ENCODE data around the gene INPP5D.
"Not testable (repeated sequence)": the region's sequence is repeated elsewhere in the genome, so short reads cannot be mapped to it uniquely, and the experiment has no call there.

Gene INPP5D

GRCh38 chr2:233119123-233119522 lies 59.0 kb downstream of the INPP5D start:
- no peak for DNase-seq (ENCODE audit: low read depth in 2 of 2)
- H3K4me3 ChIP-seq (replicated peaks in 1 of 2; ENCODE audit: low read depth in 2 of 2, low read length in 2 of 2) = no peak overlapping the region
- TF ChIP-seq CTCF (IDR thresholded peaks at IDR 0.05; ENCODE audit: low read depth, low read length) = no peak

DNA sequence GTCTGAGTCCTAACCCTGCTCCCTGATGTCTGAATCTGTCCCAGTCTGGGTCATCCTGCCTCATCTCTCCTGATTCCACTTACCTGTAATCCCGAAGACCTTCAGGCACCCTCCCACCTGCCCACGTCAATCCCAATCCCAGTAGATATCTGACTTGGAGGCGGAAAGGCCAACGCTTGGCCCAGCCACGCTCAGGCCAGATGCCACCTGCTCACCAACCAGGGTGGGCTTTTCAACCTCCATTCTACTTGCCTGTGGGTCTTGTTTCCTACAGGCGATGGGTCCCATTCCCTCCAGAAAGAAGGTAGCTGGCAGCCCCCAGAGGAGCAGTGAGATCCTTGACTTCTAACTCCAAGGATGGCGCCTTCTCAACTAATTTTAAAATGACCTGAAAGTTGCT lies 59.7 kb downstream of the INPP5D start:
- H3K4me3 ChIP-seq (replicated peaks in 1 of 2; ENCODE audit: low read depth in 2 of 2, low read length in 2 of 2) = no peak overlapping the region
- no peak for TF ChIP-seq CTCF (IDR thresholded peaks at IDR 0.05; ENCODE audit: low read depth, low read length)
- no peak for DNase-seq (ENCODE audit: low read depth in 2 of 2)

GRCh38 chr2:233120459-233120858 lies 60.3 kb downstream of the INPP5D start:
- DNase-seq (ENCODE audit: low read depth in 2 of 2) = no peak
- TF ChIP-seq CTCF (IDR thresholded peaks at IDR 0.05; ENCODE audit: low read depth, low read length) = no peak

GRCh38 chr2:233121856-233122255 lies 61.7 kb downstream of the INPP5D start:
- H3K4me3 ChIP-seq (replicated peaks in 1 of 2; ENCODE audit: low read depth in 2 of 2, low read length in 2 of 2) = no peak overlapping the region
- no peak for DNase-seq (ENCODE audit: low read depth in 2 of 2)
- no peak for TF ChIP-seq CTCF (IDR thresholded peaks at IDR 0.05; ENCODE audit: low read depth, low read length)

More at GRCh38 chr2:233120459-233120858, 60.3 kb downstream of the INPP5D start:
- no peak overlapping the region for H3K4me3 ChIP-seq (replicated peaks in 1 of 2; ENCODE audit: low read depth in 2 of 2, low read length in 2 of 2)

DNA sequence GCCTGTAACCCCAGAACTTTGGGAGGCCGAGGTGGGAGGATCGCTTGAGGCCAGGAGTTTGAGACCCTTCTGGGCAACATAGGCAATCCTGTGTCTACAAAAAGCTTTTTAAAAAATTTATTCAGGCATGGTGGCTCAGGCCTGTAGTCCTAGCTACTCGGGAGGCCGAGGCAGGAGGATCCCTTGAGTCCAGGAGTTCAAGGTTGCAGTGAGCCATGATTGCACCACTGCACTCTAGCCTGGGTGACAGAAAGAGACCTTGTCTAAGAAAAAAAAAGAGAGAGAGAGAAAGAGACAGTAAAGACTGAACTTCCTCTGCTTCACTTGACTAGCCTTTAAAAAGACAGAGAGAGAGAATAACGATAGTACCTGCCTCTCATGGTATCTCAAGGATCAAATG lies 62.4 kb downstream of the INPP5D start:
- TF ChIP-seq CTCF (IDR thresholded peaks at IDR 0.05; ENCODE audit: low read depth, low read length) = no peak
- DNase-seq (ENCODE audit: low read depth in 2 of 2) = no peak
- H3K4me3 ChIP-seq (replicated peaks in 1 of 2; ENCODE audit: low read depth in 2 of 2, low read length in 2 of 2) = no peak overlapping the region

GRCh38 chr2:233123576-233123975 lies 63.4 kb downstream of the INPP5D start:
- H3K4me3 ChIP-seq (replicated peaks in 1 of 2; ENCODE audit: low read depth in 2 of 2, low read length in 2 of 2); DNase-seq (ENCODE audit: low read depth in 2 of 2): not testable (repeated sequence)

DNA sequence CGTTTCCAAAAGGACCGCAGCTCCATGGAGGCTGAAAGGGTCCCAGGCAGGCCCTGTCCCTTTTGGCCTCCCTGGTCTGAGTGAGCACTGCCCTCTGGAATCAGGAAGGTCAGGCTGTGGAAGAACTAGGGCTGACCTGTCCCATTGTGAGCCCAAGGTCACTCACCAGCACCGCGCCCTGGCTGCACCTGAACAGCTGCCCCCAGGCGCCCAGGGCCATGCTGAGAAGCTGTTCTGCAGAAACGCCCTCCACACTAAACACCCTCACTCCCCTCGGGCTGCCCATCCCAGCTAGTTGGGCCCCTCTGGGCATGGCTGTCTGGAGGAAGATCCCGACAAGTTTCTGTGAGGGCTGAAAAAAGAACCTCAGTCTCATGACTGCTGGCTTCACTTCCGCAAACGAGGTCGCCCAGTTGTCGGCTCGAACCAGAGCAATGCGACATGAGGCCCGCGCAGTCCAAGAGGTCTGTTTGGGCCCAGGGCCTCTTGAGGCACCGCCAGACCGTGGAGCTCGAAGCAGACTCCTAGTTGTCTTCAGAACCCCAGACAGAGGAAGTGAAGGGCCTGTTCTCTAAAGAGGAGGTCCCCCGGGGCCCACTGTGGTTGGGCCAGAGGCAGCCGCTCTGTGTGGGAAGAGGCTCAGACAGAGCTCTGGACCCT lies 64.4 kb downstream of the INPP5D start:
- no peak for DNase-seq (ENCODE audit: low read depth in 2 of 2)
- H3K4me3 ChIP-seq (replicated peaks in 1 of 2; ENCODE audit: low read depth in 2 of 2, low read length in 2 of 2) = no peak overlapping the region
- no peak for TF ChIP-seq CTCF (IDR thresholded peaks at IDR 0.05; ENCODE audit: low read depth, low read length)
